ENCODE data around the gene BMAL1.

The BMAL1 gene

DNA sequence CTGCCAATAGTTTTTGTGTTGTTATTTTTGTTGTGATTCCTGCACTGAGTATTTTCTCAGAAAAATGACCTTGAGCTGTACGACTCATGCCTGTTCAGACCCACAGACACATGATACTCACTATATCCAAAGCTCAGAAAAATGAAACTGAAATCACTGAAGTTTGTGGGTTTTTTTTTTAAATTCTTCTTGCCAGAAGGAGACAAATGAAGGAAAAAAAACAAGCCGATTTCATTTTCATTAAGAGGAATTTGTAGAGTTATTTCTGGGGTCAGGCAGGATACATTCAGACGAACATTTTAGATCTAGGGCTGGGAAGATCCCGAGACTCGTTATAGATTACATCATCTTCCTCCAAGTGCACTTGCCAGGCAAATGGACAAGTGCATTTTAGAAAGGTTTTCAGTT is 60.4 kb downstream of the BMAL1 start:
- TF ChIP-seq, protein P1, sequence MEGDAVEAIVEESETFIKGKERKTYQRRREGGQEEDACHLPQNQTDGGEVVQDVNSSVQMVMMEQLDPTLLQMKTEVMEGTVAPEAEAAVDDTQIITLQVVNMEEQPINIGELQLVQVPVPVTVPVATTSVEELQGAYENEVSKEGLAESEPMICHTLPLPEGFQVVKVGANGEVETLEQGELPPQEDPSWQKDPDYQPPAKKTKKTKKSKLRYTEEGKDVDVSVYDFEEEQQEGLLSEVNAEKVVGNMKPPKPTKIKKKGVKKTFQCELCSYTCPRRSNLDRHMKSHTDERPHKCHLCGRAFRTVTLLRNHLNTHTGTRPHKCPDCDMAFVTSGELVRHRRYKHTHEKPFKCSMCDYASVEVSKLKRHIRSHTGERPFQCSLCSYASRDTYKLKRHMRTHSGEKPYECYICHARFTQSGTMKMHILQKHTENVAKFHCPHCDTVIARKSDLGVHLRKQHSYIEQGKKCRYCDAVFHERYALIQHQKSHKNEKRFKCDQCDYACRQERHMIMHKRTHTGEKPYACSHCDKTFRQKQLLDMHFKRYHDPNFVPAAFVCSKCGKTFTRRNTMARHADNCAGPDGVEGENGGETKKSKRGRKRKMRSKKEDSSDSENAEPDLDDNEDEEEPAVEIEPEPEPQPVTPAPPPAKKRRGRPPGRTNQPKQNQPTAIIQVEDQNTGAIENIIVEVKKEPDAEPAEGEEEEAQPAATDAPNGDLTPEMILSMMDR (IDR thresholded peaks at IDR 0.05; ENCODE audit: insufficient read depth, low read depth, low read length, missing control alignments), result no peak
- no peak overlapping the region for H3K4me3 ChIP-seq (ENCODE audit: low read length)
- DNase-seq (ENCODE audit: low read depth), result peak; percentile 54

DNA sequence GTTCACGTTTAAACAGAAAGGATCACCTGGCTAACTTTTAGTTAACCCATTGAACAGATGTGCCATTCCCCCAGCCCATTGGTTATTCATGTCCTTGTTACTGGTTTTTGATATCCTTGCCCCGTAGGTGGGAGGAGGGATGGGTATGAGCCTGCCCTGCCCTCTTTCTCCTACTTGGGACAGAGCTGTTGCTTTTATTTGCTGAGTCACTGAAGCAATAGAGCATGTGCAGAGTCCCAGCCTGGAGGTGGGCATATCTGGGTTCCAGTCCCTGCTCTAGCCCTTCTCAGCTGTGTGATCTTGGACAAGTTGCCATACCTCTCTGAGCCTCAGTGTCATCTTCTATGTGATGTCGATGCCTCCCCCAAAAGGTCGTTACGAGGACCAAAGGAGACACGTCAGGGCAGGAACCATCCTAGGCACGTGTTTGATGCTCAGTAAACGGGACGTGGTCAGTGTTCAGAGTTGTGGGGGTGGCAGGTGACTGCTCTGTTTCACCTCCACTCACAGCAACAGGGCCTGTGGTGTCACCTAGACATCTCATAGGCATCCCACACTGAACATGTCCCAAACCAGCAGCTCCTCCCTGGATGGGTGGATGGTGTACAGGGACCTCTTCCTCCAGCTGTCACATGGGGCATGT is 61.0 kb downstream of the BMAL1 start:
- DNase-seq (ENCODE audit: low read depth), result peak; percentile 59
- H3K4me3 ChIP-seq (ENCODE audit: low read length), result no peak overlapping the region
- TF ChIP-seq, protein P1 (IDR thresholded peaks at IDR 0.05; ENCODE audit: insufficient read depth, low read depth, low read length, missing control alignments), result no peak

DNA sequence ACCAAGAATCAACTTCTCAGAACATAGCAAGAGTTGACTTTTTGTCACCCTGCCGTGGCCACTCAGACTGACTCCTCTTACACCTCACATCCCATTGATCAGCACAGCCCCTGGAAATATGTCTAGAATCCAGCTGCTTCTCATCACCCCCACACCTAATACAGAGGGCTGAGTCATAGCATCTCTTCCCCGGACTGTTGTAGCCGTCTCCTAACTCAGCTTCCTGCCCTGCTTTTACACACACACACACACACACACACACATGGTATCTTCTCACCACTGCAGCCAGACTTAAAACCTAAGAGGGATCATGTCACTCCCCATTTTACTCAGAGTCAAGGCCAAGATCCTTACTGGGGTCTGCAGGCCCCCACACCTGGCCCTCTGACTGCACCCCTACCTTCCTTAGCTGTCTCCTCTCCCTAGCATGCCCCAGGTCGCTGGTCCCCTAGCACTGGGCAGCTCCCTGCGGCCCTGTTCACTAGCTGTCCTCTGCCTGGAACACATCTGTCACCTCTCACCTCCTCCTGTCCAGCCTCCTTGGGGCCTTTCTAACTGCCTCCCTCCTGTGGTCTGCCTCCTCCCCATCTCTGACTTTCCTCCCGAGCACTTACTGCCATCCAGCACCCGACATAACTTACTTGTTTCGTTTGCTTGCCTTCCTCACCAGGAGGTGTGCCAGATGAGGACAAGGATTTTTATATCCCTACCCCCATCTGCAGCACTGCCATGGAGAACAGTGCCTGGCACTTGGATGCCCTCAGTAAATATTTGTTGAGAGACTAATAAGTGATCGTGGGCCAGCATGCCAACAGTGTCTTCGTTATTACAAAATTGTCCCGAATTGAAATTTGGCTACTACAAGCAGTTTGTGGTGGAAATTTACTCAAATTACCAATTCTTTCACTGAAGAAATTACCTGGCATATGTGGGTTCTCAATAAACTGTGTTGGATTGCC is 61.9 kb downstream of the BMAL1 start:
- TF ChIP-seq, protein P1 (IDR thresholded peaks at IDR 0.05; ENCODE audit: insufficient read depth, low read depth, low read length, missing control alignments), result no peak
- peak; percentile 87 for DNase-seq (ENCODE audit: low read depth)
- no peak overlapping the region for H3K4me3 ChIP-seq (ENCODE audit: low read length)

DNA sequence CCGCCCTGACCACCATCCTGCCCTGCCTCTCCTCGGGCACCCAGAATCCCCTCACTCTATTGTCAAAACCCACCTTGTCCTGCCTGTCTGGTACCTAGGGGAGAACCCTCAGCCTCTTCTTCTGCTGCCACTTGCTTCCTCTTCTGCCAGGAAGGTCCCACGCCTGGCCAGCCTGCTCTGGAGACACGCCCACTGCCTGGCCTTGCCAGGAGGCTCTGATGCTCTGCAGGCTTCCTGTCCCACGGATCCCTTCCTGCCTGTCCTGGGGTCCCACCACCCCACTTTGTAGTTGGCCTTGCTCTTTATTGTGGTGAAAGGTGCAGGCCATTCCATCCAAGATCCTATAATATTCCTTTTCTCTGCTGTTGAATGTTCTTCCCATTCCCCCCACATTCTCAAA is 63.4 kb downstream of the BMAL1 start:
- H3K4me3 ChIP-seq (ENCODE audit: low read length), result no peak overlapping the region
- DNase-seq (ENCODE audit: low read depth), result no peak
- TF ChIP-seq, protein P1 (IDR thresholded peaks at IDR 0.05; ENCODE audit: insufficient read depth, low read depth, low read length, missing control alignments), result no peak

DNA sequence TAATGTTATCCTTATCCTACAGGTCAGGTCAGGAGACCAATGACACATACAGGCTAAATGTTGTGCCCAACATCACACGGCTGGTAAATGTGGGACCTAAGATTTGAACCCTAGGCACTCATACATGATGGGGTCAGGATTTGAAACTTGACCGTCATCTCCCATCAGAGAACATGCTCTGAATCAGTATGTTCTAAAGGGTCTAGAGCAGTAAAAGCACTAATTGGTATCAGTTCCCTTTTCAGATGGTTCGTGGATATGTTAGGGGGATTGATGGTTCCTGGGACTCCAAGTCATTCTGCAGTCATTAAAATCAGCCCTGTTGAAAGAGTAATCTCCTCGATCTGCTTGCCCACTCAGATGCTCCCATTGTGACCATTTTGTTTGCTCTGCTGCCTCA is 65.5 kb downstream of the BMAL1 start:
- TF ChIP-seq, protein P1 (IDR thresholded peaks at IDR 0.05; ENCODE audit: insufficient read depth, low read depth, low read length, missing control alignments), result no peak
- DNase-seq (ENCODE audit: low read depth), result no peak
- no peak overlapping the region for H3K4me3 ChIP-seq (ENCODE audit: low read length)

DNA sequence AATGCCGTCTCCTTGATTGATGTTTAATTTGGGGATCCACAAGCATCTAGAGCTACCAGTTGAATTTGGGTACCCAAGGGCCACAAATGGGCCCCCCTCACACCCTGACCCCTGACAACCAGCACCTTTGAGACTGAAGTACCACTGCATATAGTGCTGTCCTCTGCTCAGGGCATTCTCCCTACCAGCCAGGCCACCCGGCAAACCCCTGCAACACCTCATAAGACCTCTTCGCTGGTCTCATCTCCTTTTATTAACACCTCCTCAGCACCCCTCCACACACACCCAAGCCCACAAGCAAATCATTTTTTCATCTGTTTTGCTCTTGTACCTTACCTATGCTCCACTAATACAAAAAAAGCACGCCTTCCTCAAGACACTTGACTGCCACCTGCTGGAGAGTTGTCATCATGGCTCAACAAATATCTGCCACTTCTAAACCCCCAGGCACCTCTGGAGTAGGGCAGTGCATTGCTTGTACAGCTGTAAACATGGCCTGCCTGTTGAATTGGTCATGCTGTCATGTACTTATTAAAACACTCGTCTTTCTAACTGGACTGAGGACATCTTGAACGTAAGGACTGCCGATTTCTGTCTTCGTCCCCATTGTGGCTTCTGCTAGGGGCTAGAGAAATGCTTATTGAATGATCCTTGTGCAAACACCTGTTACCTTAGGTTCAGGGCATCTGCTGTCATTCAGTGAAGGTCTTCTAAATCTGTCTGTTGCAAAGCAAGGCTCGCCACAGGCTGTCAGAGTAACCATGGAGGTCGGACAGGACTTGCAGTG is 66.5 kb downstream of the BMAL1 start:
- H3K4me3 ChIP-seq (ENCODE audit: low read length), result no peak overlapping the region
- TF ChIP-seq, protein P1 (IDR thresholded peaks at IDR 0.05; ENCODE audit: insufficient read depth, low read depth, low read length, missing control alignments), result peak; percentile 91
- DNase-seq (ENCODE audit: low read depth), result peak; percentile 81
